NB4 (cell line): Measurements from ENCODE around the gene DNAI1.

ENCODE experiments used
- CTCF ChIP-seq: IDR thresholded peaks from one replicate; pipeline ENCODE4 v1.5.1; 2012; ENCODE audit warnings: low read depth, low read length
- MAX ChIP-seq: IDR thresholded peaks from 2 replicates; pipeline ENCODE4 v1.6.1; 2011; ENCODE audit warnings: low read depth, low read length
- POLR2A ChIP-seq: IDR thresholded peaks from 2 replicates; pipeline ENCODE4 v1.6.1; 2011; ENCODE audit warnings: mild to moderate bottlenecking; ENCODE audit not compliant: insufficient read length; ENCODE audit errors: extremely low read depth

GRCh38 chr9:34426347-34427074 is 32.1 kb upstream of the DNAI1 start:
- TF ChIP-seq CTCF: no peak
- TF ChIP-seq MAX: no peak
- TF ChIP-seq POLR2A: no peak
